HG02885 (cell line): ENCODE measurements around the gene MYBPC2.

Experiments
- ATAC-seq: cut with Tn5 transposase; IDR thresholded peaks from one replicate; pipeline ENCODE4 v1.9.1; 2021; ENCODE audit warnings: mild to moderate bottlenecking; ENCODE audit not compliant: unreplicated experiment, poor library complexity

MYBPC2 gene

DNA sequence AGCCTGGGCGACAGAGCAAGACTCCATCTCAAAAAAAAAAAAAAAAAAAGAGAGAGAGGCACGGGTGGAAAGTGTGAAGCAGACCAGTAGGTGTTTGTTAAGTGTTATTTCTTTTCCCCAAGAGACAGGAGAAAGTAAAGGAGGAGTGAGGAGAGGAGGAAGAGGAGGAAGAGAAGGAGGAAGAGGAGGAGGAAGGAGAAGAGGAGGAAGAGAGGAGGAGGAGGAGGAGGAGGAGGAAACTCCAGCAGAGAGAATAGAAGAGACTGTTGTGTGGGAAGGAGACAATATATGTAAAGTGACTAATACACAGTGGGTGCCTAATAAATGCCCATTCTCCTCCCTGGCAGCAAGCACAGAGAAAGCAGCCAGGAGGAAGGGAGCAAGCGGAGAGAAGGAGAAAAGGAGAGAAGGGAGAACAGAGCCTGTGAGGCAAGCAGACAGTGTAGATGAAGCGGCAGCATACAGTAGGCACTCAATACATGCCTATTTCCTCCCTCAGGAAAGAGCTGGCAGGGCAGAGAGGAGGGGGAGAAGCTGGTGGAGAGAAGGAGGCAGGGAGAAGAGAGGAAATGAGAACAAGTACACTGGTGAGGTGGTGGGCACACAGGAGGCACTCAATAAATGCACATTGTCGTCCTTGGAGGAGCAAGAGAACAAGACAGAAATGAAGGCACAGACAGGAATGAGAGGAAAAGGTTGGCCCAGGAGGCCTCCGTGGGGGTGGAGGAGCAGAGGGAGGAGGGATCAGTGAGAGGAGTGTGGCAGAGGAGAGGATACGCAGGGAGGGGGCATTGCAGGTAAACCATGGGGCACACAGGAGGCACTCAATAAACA lies 61.7 kb downstream of the MYBPC2 start:
- no peak for ATAC-seq

DNA sequence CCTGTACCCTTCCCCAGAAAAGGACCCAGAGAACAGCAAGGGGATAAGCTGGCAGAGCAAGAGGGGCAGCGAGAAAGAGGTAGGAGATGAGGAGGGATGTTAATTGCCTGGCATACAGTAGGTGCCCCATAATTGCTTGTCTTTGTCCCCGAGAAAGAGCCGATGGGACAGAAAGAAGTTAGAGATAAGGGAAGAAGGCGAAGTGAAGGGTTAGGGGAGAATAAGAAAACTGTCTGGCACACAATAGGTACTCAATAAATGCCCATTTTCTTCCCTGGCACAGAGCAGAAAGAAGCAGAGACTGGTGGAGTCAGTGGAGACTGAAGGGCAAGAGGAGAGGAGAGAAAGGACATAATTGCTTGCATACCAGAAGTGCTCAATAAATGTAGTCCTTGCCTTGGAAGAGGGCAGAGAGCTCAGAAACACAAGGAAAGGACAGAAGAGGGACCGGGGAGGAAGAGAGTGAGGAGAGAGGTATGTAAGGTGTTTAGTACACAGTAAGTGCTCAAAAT lies 62.4 kb downstream of the MYBPC2 start:
- ATAC-seq, result no peak

DNA sequence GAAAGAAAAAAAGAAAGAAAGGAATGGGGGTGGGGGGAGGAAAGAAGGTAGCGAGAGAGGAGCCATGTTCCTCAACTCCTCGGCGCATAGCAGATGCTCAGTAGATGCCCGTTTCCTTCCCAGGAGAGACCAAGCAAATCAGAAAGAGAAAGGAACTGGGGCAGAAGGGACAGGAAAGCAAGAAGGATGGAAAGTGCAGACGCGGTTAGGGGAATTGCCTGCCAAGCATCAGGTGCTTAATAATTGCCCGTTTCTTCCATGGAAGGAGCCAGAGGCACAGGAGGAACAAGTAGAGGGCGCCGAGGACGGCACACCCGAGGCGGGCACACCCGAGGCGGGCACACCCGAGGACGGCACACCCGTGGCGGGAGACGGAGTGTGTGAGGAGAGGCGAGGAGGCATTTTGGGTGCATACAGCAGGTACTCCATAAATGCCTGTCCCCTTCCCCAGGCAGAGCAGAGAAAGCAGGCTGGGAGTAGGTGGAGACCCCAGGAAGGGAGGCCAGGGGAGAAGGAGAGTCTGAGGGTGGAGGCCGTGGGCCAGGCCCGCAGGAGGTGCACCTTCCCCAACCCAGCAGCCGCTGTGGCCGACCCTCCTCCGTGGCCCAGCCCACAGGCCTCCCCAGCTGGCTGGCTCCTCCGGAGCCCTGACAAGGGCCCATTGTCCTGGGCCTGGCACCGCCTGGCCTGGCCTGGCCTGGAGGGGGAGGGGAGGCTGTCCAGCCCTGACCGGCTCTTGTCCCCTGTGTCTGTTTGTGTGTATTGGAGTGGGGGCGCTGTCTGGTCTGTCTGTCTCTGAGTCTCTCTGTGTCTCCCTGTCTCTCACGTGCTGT lies 63.7 kb downstream of the MYBPC2 start:
- no peak for ATAC-seq

DNA sequence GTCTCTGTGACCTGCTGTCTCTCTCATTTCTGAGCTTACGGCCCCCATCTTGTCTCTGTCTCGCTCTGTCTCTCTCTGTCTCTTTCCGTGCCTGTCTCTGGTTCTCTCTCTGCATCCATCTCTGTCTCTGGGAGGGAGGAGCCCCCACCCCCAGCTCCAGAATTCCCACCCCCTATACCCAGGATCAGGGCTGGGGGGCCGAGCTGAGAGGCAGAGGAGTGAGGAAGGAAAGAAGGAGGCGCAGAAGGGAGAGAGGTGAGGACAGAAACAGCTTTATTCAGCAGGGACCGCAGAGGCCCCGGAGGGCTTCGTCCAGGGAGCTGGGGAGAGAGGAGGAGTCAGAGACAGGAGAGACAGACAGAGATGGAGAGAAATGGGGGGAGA lies 64.3 kb downstream of the MYBPC2 start:
- no peak for ATAC-seq

DNA sequence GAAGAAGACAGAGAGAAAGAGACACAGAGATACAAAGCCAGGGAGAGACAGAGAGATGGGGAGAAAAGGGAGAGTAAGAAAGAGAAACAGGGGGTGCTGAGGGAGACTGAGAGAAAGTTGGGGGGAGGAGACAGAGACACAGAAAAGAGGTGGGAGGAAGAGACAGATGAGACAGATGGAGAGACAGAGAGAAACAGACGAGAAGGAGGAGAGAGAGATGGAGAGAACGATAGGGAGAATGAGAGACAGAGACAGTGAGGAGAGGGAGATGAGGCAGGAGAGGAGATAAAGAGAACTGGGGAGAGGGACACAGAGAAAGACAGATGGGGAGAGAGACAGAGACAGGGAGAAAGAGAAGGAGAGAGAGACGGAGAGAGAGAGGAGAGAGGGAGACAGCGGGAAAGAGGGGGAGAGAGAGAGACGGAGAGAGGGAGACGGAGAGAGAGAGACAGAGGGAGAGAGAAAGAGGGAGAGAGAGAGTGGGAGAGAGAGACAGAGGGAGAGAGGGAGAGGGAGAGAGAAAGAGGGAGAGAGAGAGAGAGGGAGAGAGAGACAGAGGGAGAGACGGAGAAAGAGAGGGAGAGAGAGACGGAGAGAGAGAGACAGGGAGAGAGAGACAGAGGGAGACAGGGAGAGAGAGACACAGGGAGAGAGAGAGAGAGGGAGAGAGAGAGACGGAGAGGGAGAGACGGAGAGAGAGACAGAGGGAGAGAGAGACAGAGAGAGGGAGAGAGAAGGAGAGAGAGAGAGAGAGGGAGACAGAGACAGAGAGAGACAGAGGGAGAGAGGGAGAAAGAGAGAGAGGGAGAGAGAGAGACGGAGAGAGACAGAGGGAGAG lies 65.7 kb downstream of the MYBPC2 start:
- ATAC-seq, result no peak

DNA sequence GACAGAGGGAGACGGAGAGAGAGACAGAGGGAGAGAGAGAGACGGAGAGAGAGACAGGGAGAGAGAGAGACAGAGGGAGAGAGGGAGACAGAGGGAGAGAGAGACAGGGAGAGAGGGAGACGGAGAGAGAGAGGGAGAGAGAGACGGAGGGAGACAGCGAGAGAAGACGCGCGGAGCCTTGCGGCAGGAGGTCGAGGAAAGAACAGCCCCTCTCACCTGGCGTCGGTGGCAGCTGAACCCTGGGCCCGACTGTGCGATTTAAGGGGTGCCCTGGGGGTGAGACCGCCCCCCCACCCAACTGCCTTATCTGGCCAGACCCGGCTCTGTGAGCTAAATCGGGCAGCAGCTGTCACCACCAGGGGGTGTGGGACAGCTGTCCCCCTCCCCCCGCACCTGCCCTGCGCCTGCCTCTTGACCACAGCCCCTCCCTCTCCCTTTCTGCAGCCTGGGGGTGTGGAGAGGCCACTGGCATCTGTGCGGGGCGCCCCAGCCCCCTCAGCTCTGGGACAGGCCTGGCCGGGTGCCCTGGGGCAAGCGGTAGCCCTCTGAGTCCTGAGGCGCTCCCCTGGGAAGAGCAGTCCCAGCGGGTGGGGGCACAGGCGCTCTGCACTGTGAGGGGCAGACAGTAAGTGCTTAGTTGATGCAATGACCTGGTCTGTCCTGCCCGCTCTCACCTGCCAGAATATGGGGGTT lies 67.5 kb downstream of the MYBPC2 start:
- no peak for ATAC-seq

DNA sequence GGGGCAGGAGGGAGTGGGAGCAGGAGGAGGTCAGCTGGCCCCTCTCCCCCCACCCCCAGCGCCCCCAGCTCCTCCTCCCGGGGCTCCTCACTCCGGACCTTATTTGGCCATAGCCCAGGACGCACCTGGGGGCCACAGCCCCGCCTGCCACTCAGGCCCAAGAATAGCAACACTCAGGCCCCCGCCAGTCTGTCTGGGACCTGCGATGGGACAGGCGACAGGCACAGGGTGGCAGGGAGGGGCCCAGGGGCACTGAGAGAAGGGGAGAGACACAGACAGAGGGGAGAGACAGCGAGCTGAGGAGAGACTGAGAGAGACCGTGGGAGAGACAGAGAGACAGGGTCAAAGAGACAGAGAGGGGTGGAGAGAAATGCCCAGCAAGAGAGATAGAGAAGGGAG lies 68.1 kb downstream of the MYBPC2 start:
- ATAC-seq, result no peak

DNA sequence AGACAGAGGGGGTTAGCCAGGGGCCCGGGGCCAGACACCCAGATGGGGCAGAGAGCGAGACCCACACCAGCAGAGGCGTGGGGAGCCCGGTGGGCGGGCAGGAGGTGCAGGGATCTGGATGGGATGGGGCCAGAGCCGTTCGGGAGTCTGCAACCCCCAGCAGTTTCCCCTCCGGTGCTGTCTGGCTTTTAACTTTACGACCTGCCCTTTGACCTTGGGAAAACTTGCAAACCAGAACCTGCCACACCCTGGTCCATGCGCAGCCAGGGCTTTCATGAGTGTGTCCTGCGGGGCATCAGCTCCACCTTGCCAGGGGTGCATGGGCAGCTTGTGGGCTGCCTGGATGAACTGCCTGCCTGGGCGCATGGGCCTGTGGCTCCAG lies 68.5 kb downstream of the MYBPC2 start:
- ATAC-seq, result no peak

DNA sequence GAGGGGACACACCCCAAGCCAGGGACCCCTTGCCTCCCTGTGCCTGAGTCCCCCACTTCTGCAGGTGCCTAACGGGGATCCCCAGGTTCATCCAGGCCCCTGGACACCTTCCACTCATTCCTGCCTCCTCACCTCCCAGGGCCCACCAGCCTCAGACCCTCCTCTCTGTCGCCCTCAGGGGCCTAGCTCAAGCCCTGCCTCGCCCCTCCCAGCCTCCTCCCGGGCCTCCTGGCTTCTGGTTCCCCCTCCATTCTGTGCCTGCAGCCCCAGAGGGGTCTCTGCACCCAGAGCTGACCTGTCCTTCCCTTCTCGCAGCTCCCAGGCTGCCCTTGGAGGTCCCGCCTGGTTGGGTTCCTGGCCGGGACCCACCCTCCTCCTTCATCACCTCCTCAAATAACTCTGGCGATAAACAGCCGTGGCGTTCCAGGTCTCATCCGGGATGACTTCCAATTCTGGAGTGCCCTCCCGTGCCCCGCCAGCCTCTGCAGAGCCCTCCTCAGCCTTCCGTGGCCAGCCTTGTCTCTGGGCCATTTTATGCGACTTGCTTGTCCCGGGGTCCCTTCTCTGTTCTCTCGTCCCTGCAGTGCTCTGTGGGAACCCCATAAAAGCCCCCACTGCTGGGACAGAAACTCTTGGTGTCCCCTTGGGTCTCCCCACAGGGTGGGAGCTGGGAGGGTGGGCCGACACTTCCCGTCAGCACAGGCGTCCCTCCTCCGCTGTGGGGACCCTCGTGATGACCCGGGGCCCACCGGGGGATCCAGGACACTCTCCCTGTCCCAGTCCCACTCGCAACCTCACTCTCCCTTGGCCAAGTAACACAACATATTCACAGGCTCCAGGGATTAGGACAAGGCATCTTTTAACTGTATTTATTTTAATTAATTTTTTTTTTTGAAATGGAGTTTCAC lies 69.1 kb downstream of the MYBPC2 start:
- ATAC-seq, result no peak

DNA sequence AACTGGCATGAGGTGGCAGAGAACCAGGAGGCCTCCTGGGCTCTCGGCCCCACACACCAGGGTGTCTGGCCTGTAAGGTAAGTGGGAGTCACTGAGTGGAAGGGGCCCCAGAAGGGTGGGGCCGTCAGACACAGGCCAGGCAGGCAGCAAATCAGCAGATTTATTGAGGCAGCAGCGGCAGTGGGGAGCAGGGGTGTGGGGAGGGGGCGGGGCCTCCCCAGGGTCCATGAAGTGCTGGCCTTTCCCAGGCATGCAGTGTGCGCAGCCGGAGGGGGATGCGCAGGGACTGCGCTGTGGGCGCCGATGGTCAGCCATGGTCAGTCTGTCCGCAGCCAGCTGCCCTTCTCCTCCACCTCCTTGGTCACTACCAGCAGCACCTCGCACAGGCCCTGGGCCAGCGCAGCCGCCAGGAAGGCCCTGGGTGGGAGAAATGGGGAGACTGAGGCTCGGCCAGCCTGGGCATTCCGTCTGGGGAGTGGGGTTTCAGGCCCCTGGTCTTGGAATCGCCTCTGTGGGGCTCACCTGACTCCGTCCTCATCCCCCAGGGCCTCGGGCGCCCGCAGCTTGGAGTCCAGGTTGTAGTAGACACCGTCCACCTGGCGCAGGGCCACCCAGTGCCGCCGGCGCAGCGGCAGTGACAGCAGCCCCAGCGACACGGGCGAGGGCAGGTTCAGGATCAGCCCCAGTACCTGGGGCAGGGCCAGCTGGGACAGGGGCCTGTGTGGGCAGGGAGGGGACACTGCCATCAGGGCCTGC lies 73.3 kb downstream of the MYBPC2 start:
- ATAC-seq, result no peak

DNA sequence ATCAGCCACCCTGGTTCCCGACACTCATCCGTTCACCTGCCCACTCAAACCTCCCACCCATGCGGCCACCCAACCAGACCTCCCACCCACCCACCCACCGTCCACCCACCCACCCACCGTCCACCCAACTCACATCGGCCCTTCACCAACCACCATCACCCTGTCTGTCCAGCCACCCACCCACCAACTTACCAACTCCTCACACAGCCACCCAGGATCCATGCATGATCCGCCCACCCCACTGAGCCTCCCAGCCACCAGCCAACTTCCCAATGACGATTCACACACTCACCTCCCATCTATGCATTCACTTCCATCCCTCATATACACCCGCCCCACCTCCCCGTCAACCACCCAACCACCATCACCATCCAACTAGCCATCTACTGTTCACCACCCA lies 74.0 kb downstream of the MYBPC2 start:
- ATAC-seq, result no peak

DNA sequence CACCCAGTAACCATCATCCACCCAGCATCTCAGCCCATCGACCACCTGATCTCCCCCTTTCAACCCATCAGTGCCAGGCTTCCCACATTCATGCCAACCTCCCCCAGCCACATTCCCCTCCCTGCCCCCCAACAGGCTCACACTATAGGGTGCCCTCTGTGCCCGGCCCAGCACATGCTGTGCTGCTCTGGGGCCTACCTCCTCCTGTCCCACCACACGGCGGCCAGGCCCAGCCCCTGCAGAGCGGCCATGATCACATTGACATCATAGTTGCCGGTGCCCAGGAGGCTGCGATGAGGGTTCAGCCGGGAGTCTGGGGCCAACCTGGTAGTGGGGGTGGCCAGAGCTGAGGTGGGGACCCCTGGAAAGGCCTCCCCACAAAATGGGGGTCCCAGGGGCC lies 74.7 kb downstream of the MYBPC2 start:
- no peak for ATAC-seq

DNA sequence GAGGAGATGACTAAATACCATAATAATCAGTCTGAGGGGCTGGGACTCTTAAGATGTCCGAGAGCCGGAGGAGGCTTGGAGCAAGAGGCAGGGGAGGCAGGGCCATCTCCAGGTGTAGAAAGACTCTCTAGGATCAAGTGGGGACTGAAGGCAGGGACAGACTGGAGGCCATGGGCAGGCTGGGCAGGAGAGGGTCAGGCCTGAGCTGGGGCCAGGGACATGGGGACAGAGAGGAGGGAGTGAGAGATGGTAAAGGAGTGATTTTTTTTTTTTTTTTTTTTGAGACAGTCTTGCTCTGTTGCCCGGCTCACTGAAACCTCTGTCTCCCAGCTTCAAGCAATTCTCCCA lies 76.1 kb downstream of the MYBPC2 start:
- ATAC-seq, result no peak

DNA sequence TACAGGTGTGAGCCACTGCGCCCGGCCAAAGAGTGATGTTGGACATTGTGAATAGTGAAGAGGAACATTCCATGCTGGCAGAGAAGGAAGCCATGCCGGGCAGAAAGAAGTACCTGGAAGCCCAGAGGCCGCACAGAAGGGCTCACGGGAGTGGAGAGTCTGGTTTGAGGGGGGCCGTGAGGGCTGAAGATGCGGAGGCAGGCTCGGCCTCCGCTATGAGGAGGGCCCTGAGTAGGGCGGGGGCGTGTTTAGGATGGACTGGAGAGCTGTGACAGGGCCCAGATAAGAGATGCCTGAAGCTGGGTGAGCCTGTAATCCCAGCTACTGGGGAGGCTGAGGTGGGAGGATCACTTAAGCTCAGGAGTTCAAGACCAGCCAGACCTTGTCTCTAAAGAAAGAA lies 76.7 kb downstream of the MYBPC2 start:
- ATAC-seq, result no peak

DNA sequence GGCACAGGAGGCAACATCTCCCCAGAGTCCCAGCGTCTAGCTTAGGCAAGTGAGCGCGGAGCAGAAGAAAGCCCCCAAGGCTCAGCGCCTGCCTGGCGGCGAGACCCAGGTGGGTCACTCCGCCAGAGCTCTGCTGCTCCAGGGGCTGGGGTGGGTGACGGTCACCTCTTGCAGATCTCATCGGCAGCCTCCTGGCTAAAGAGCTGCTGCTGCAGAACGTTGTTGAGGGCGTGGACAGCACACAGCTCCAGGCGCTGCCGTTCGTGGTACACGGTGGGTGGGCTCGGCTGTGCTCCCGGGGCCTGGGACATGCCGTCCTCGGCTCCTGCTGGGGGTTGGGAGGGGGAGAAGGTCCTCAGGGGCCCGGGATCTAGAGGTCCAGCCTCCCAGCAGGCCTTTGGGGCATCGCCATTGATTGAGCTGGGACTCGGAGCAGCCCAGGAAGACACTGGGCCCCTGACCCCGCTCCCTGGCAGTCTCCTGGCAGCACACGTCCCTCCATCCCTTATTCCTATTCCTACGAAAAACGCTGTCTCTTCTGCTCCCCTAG lies 77.5 kb downstream of the MYBPC2 start:
- ATAC-seq, result no peak

DNA sequence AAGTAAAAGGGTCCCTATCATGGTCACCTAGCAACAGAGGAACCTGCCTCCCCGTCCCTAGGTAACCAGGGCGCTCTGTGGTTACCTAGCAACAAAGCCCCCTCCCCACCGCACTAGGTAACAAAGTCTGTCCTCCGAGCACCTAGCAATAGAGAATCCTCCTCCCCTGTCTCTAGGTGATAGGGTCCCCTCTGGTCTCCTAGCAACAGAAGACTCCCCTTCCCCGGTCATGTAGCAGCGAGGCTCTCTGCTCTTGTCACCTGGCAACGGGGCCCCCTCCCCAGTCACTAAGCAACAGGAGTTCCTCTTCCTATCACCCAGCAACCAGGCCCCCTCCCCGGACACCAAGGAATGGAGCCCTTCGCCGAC lies 78.0 kb downstream of the MYBPC2 start:
- ATAC-seq, result no peak

DNA sequence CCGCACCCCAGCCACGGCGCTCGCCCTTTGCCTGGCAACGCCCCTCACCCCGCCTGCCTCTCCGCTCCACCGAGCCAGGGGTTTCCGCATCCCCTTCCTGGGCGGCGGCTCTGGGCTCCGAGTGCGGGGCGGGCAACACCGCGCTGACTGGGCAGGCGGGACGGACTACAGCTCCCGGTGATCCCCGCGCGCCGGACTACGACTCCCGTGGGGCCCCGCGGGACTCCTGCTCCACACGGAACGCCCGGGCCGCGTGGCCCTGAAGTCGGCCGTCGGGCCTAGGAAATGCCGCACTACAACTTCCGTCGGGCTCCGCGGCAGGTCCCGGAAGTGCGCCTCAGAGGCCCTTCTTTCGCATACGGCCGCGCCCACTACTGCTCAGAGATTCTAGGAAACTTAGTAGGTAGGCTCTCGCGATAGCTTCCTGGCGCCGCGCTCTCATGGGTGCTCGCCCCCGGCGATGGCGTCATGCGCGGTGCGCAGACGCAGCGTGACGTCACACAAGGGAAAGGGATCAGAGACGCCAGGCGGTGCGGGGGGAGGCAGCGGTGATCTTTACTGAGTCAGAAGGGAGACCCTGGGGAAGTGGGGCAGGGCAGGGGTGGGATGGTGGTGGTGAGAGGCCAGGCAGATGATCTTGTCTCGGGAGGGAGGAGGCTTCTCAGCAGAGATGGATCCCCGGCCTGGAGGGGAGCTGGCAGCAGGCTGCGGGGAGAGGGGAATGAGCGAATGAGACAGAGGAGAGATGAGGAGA lies 78.6 kb downstream of the MYBPC2 start, which contains the start of gene JOSD2:
Gene JOSD2 (minus strand): TSS at position 123 of the 754 bp plus-strand sequence. CDS start 760 bp downstream, outside the sequence.
- ATAC-seq, result peak; percentile 91
